ENCODE results near the gene NOCT.

The NOCT gene

GRCh38 chr4:139038874-139039443 is 23.4 kb downstream of the NOCT start:
- Histone ChIP-seq H3K27ac (ENCODE audit: low read length) (no peak overlapping the region), H3K4me3 (ENCODE audit: low read length) (no peak overlapping the region), H3K4me1 (ENCODE audit: low read length) (0 out of 2 replicates have a peak, but pooled peaks cover 3% of the 10 kb centered on the region), H3K9ac (ENCODE audit: low read length) (no peak overlapping the region), H3K36me3 (replicated peaks; ENCODE audit: insufficient read depth, low read length) (0 out of 2 replicates have a peak, but pooled peaks cover 3% of the 10 kb centered on the region), H3K27me3 (replicated peaks; ENCODE audit: insufficient read depth, low read length) (no peaks in the 10 kb centered on the region), H2AFZ (ENCODE audit: low read length) (no peak overlapping the region), H3K9me3 (replicated peaks; ENCODE audit: insufficient read depth, low read length) (no peaks in the 10 kb centered on the region), H3K4me2 (ENCODE audit: low read depth, low read length) (no peak overlapping the region), H3F3A (ENCODE audit: insufficient read depth, low read length) (peaks cover 4% of the 10 kb centered on the region; the same call in 1 of the 2 replicates), H4K20me1 (ENCODE audit: insufficient read depth, low read length) (no peaks in the 10 kb centered on the region; the same call in 1 of the 2 replicates), H3K9me2 (replicated peaks; ENCODE audit: insufficient read depth, low read length) (no peaks in the 10 kb centered on the region), H3K79me2 (ENCODE audit: low read length) (peaks cover 78% of the 10 kb centered on the region)
- no peak for DNase-seq
- no peak for TF ChIP-seq EZH2phosphoT487 (IDR thresholded peaks at IDR 0.05; ENCODE audit: low read length)
- no peak for TF ChIP-seq EZH2 (optimal IDR thresholded peaks at IDR 0.05; ENCODE audit: low read depth, low read length)
- no peak for TF ChIP-seq CTCF (IDR thresholded peaks at IDR 0.05; ENCODE audit: low read length)

GRCh38 chr4:139042981-139043460 is 27.4 kb downstream of the NOCT start:
- H3K9me2 ChIP-seq (replicated peaks; ENCODE audit: insufficient read depth, low read length), result no peaks in the 10 kb centered on the region
- no peak overlapping the region for H3K4me3 ChIP-seq (ENCODE audit: low read length)
- peaks cover 3% of the 10 kb centered on the region; the same call in 1 of the 2 replicates for H3K36me3 ChIP-seq (replicated peaks; ENCODE audit: insufficient read depth, low read length)
- no peak for DNase-seq
- H3K9ac ChIP-seq (ENCODE audit: low read length), result no peak overlapping the region
- no peaks in the 10 kb centered on the region for H3K9me3 ChIP-seq (replicated peaks; ENCODE audit: insufficient read depth, low read length)
- H3K4me2 ChIP-seq (ENCODE audit: low read depth, low read length), result no peak overlapping the region
- 0 out of 2 replicates have a peak, but pooled peaks cover 3% of the 10 kb centered on the region for H3K4me1 ChIP-seq (ENCODE audit: low read length)
- H3K79me2 ChIP-seq (ENCODE audit: low read length), result peaks cover 54% of the 10 kb centered on the region
- TF ChIP-seq EZH2 (optimal IDR thresholded peaks at IDR 0.05; ENCODE audit: low read depth, low read length), result no peak
- no peak for TF ChIP-seq CTCF (IDR thresholded peaks at IDR 0.05; ENCODE audit: low read length)
- no peak for TF ChIP-seq EZH2phosphoT487 (IDR thresholded peaks at IDR 0.05; ENCODE audit: low read length)
- no peaks in the 10 kb centered on the region for H3K27me3 ChIP-seq (replicated peaks; ENCODE audit: insufficient read depth, low read length)
- no peak overlapping the region for H3K27ac ChIP-seq (ENCODE audit: low read length)
- no peak overlapping the region for H2AFZ ChIP-seq (ENCODE audit: low read length)
- peaks cover 4% of the 10 kb centered on the region; the same call in 1 of the 2 replicates for H3F3A ChIP-seq (ENCODE audit: insufficient read depth, low read length)
- no peaks in the 10 kb centered on the region; the same call in 1 of the 2 replicates for H4K20me1 ChIP-seq (ENCODE audit: insufficient read depth, low read length)

- Histone ChIP-seq H3K9ac (ENCODE audit: low read length) (no peak overlapping the region), H3K4me1 (ENCODE audit: low read length) (0 out of 2 replicates have a peak, but pooled peaks cover 3% of the 10 kb centered on the region), H2AFZ (ENCODE audit: low read length) (no peak overlapping the region), H3K4me3 (ENCODE audit: low read length) (no peak overlapping the region), H3K9me2 (replicated peaks; ENCODE audit: insufficient read depth, low read length) (no peaks in the 10 kb centered on the region), H3F3A (ENCODE audit: insufficient read depth, low read length) (peaks cover 4% of the 10 kb centered on the region; the same call in 1 of the 2 replicates), H3K79me2 (ENCODE audit: low read length) (peaks cover 47% of the 10 kb centered on the region), H3K4me2 (ENCODE audit: low read depth, low read length) (no peak overlapping the region), H3K27me3 (replicated peaks; ENCODE audit: insufficient read depth, low read length) (no peaks in the 10 kb centered on the region), H3K36me3 (replicated peaks; ENCODE audit: insufficient read depth, low read length) (peaks cover 3% of the 10 kb centered on the region; the same call in 1 of the 2 replicates), H4K20me1 (ENCODE audit: insufficient read depth, low read length) (no peaks in the 10 kb centered on the region), H3K9me3 (replicated peaks; ENCODE audit: insufficient read depth, low read length) (no peaks in the 10 kb centered on the region), H3K27ac (ENCODE audit: low read length) (no peak overlapping the region)
- no peak for DNase-seq
- TF ChIP-seq EZH2phosphoT487 (IDR thresholded peaks at IDR 0.05; ENCODE audit: low read length) (no peak), CTCF (IDR thresholded peaks at IDR 0.05; ENCODE audit: low read length) (no peak), EZH2 (optimal IDR thresholded peaks at IDR 0.05; ENCODE audit: low read depth, low read length) (no peak)
Measured at GRCh38 chr4:139044291-139044690, 28.7 kb downstream of the NOCT start.

All from MM.1S (cell line).